CD14-positive monocyte (primary cell): Measurements from ENCODE around the gene CST7. TPM values are rescaled to one million over a fixed set of nuclear protein-coding genes. Genes with fewer than 3 reads are reported as not detected.
"Not testable (repeated sequence)": the region's sequence is repeated elsewhere in the genome, so short reads cannot be mapped to it uniquely, and the experiment has no call there.

Source experiments
- DNase-seq, 3 donors: peaks; one replicate each; pipeline ENCODE4 v3.0.0-alpha.2; 2011 to 2022
- H2AFZ ChIP-seq: 2 replicates; pipeline ENCODE4 v1.6.0; 2012; ENCODE audit warnings: mild to moderate bottlenecking, low read depth, low read length, inconsistent platforms; ENCODE audit not compliant: insufficient read depth, poor library complexity, severe bottlenecking
- H3K27ac ChIP-seq, 2 donors: 1 replicate in 1 of 2; 2 replicates in 1 of 2; pipeline ENCODE4 v1.5.1; 2012 to 2013; ENCODE audit warnings: low read length in 2 of 2, control low read depth in 1 of 2, inconsistent platforms in 1 of 2, low read depth in 1 of 2, mild to moderate bottlenecking in 1 of 2
- H3K27me3 ChIP-seq, 2 donors: one replicate each; pipeline versions ENCODE4 v1.6.0 to v1.6.1; 2011 to 2013; ENCODE audit warnings: low read length in 2 of 2; ENCODE audit not compliant: control insufficient read depth in 2 of 2, insufficient read depth in 2 of 2
- H3K36me3 ChIP-seq, 2 donors: replicated peaks in 1 of 2; 1 replicate in 1 of 2; 2 replicates in 1 of 2; pipeline versions ENCODE4 v1.5.1 to v1.6.1; 2012 to 2013; ENCODE audit warnings: low read length in 2 of 2, control low read depth in 1 of 2, inconsistent platforms in 1 of 2, mild to moderate bottlenecking in 1 of 2; ENCODE audit not compliant: insufficient read depth in 2 of 2, control insufficient read depth in 1 of 2
- H3K4me1 ChIP-seq, 2 donors: 1 replicate in 1 of 2; 2 replicates in 1 of 2; pipeline versions ENCODE4 v1.5.1 to v1.6.1; 2012 to 2013; ENCODE audit warnings: low read length in 2 of 2, control low read depth in 1 of 2, inconsistent platforms in 1 of 2, mild to moderate bottlenecking in 1 of 2, moderate library complexity in 1 of 2; ENCODE audit not compliant: insufficient read depth in 2 of 2, control insufficient read depth in 1 of 2
- H3K4me2 ChIP-seq: replicated peaks from 2 replicates; pipeline ENCODE3; 2012; ENCODE audit warnings: low read length, moderate library complexity, mild to moderate bottlenecking; ENCODE audit not compliant: poor library complexity, severe bottlenecking; ENCODE audit errors: extremely low read depth
- H3K4me3 ChIP-seq, 3 experiments: fragments of 200-600 bp in 1 of 3; sonication (generic) in 1 of 3; replicated peaks in 1 of 3; 1 replicate in 2 of 3; 2 replicates in 1 of 3; pipeline ENCODE4 v1.5.1; 2011 to 2013; ENCODE audit warnings: low read length in 3 of 3, mild to moderate bottlenecking in 3 of 3, control low read depth in 2 of 3, low read depth in 2 of 3, inconsistent platforms in 1 of 3, moderate library complexity in 1 of 3
- H3K79me2 ChIP-seq: 2 replicates; pipeline ENCODE4 v1.6.0; 2012; ENCODE audit warnings: mild to moderate bottlenecking, control low read depth, inconsistent platforms, low read length, moderate library complexity; ENCODE audit not compliant: insufficient read depth
- H3K9ac ChIP-seq: 2 replicates; pipeline ENCODE4 v1.6.0; 2017; ENCODE audit warnings: low read length, mild to moderate bottlenecking; ENCODE audit not compliant: insufficient read depth, poor library complexity, severe bottlenecking
- H3K9me3 ChIP-seq, 2 donors: replicated peaks in 1 of 2; 1 replicate in 1 of 2; 2 replicates in 1 of 2; pipeline versions ENCODE4 v1.5.1 to v1.6.1; 2012 to 2013; ENCODE audit warnings: low read length in 2 of 2, control low read depth in 1 of 2; ENCODE audit not compliant: control insufficient read depth in 1 of 2, insufficient read depth in 1 of 2
- H4K20me1 ChIP-seq: 2 replicates; pipeline ENCODE4 v1.6.0; 2012; ENCODE audit warnings: mild to moderate bottlenecking, low read length, control low read depth, moderate library complexity; ENCODE audit not compliant: insufficient read depth
- H3K27ac Mint-ChIP-seq, 7 donors: one replicate each; pipeline ENCODE4 v1.8.0; 2020; ENCODE audit warnings: mild to moderate bottlenecking in 7 of 7, mixed read lengths in 7 of 7, moderate library complexity in 6 of 7, inconsistent platforms in 2 of 7
- H3K27me3 Mint-ChIP-seq, 3 donors: one replicate each; pipeline ENCODE4 v1.8.0; 2021 to 2022; ENCODE audit warnings: low read depth in 3 of 3, mild to moderate bottlenecking in 3 of 3, mixed read lengths in 3 of 3, moderate library complexity in 3 of 3, inconsistent platforms in 1 of 3
- H3K36me3 Mint-ChIP-seq, 2 donors: one replicate each; pipeline ENCODE4 v1.8.0; 2020; ENCODE audit warnings: mixed read lengths in 2 of 2, inconsistent platforms in 1 of 2, mild to moderate bottlenecking in 1 of 2
- H3K4me1 Mint-ChIP-seq: one replicate; pipeline ENCODE4 v1.8.0; 2020; ENCODE audit warnings: mild to moderate bottlenecking, mixed read lengths
- H3K4me3 Mint-ChIP-seq, 2 donors: one replicate each; pipeline ENCODE4 v1.8.0; 2020; ENCODE audit warnings: mild to moderate bottlenecking in 2 of 2, mixed read lengths in 2 of 2, moderate library complexity in 1 of 2
- H3K9me3 Mint-ChIP-seq, 7 donors: one replicate each; pipeline ENCODE4 v1.8.0; 2020 to 2022; ENCODE audit warnings: mixed read lengths in 7 of 7, mild to moderate bottlenecking in 6 of 7, moderate library complexity in 6 of 7, inconsistent platforms in 2 of 7
- CTCF ChIP-seq: fragments of 200-600 bp; IDR thresholded peaks from one replicate; pipeline ENCODE4 v1.8.0; 2022; ENCODE audit warnings: antibody characterized with exemption, mild to moderate bottlenecking
- WGBS: methylation state at CpG from one replicate; pipeline ENCODE4 v1.1.5; 2013; ENCODE audit warnings: missing lambda C conversion rate; ENCODE audit not compliant: insufficient coverage; 5-methylcytosine and 5-hydroxymethylcytosine counted together
- intact Hi-C, 2 donors: fragments of 100-400 bp; cut with micrococcal nuclease; formaldehyde crosslinking; loops; one replicate each; pipeline versions ENCODE4 v1.15.0 to v1.15.1; 2023
- polyA plus RNA-seq, 3 donors: library from polyadenylated mRNA; depleted of rRNA in 1 of 3; unstranded in 2 of 3; stranded (reverse) in 1 of 3; fragments of 300-500 nt in 2 of 3; fragments of >200 nt in 1 of 3; fragmentation: Illumina TruSeq in 2 of 3; gene quantifications; 1 replicate in 2 of 3; 2 replicates in 1 of 3; pipeline ENCODE4 v1.2.3, GENCODE V29; 2012 to 2021

The CST7 gene
- polyA plus RNA-seq, 3 donors, result 1.2 to 3.2 (median 1.8) TPM

GRCh38 chr20:24999568-24999967 lies 50.5 kb downstream of the CST7 start:
- Histone ChIP-seq H3K36me3 (peaks cover 0 to 5% of the 10 kb centered on the region in 2 donors), H3K4me1 (peaks cover 3 to 7% of the 10 kb centered on the region in 2 donors), H4K20me1 (no peaks in the 10 kb centered on the region), H3K4me3 (no peak overlapping the region), H3K4me2 (no peak overlapping the region), H3K9ac (no peak overlapping the region), H3K27ac (no peak overlapping the region), H3K9me3 (no peaks in the 10 kb centered on the region), H3K79me2 (no peaks in the 10 kb centered on the region), H3K27me3 (no peaks in the 10 kb centered on the region), H2AFZ (no peak overlapping the region)
- TF ChIP-seq CTCF, result no peak
- Mint-ChIP-seq H3K4me3 (no peak overlapping the region), H3K4me1 (peaks cover 16% of the 10 kb centered on the region), H3K9me3 (peaks cover 0 to 3% (median 0%) of the 10 kb centered on the region in 7 donors), H3K36me3 (peaks cover 11 to 18% of the 10 kb centered on the region in 2 donors), H3K27me3 (peaks cover 2 to 5% (median 5%) of the 10 kb centered on the region in 3 donors), H3K27ac (no peak overlapping the region)
- no peak for DNase-seq
- 75% methylated on average over 2 of the region's 4 CpGs for WGBS
- intact Hi-C loops, result loop anchor here (10.0 kb wide), 5 partner anchors 195 to 625 kb away; partner anchors contain the start of genes ENTPD6 (in 2 of the 2), ABHD12 (in 1 of the 2), GINS1 (in 1 of the 2) and NANP (in 1 of the 2)

GRCh38 chr20:25000268-25000801 lies 51.3 kb downstream of the CST7 start:
- no peak overlapping the region for H2AFZ ChIP-seq
- H3K4me1 ChIP-seq, result no peaks in the 10 kb centered on the region
- H3K27ac Mint-ChIP-seq, result no peak overlapping the region
- no peak for TF ChIP-seq CTCF
- H3K79me2 ChIP-seq, result no peaks in the 10 kb centered on the region
- H3K9ac ChIP-seq, result no peak overlapping the region
- H3K27ac ChIP-seq, result no peak overlapping the region
- peaks cover 8% of the 10 kb centered on the region for H3K4me1 Mint-ChIP-seq
- H3K36me3 ChIP-seq, result peaks cover 0 to 8% of the 10 kb centered on the region in 2 donors
- 26% methylated on average over 3 of the region's 4 CpGs for WGBS
- peaks cover 0 to 3% (median 0%) of the 10 kb centered on the region in 7 donors for H3K9me3 Mint-ChIP-seq
- no peak overlapping the region for H3K4me3 ChIP-seq
- no peaks in the 10 kb centered on the region for H3K9me3 ChIP-seq
- peaks cover 17 to 18% of the 10 kb centered on the region in 2 donors for H3K36me3 Mint-ChIP-seq
- no peak overlapping the region for H3K4me3 Mint-ChIP-seq
- intact Hi-C loops, result no loop called here
- no peaks in the 10 kb centered on the region for H3K27me3 ChIP-seq
- no peak for DNase-seq
- H3K27me3 Mint-ChIP-seq, result peaks cover 0 to 2% (median under 1%) of the 10 kb centered on the region in 3 donors
- no peaks in the 10 kb centered on the region for H4K20me1 ChIP-seq
- H3K4me2 ChIP-seq, result no peak overlapping the region

- H3K4me2 ChIP-seq, H3K4me1 ChIP-seq, H3K4me3 Mint-ChIP-seq, H3K4me3 ChIP-seq, H2AFZ ChIP-seq, H3K27me3 Mint-ChIP-seq, H4K20me1 ChIP-seq, H3K9me3 Mint-ChIP-seq, H3K27ac ChIP-seq, H3K27me3 ChIP-seq, H3K9me3 ChIP-seq, DNase-seq, H3K27ac Mint-ChIP-seq, H3K9ac ChIP-seq, intact Hi-C loops, H3K4me1 Mint-ChIP-seq, H3K79me2 ChIP-seq: not testable (repeated sequence)
- no CpG with 5 or more reads among the region's 4 CpGs for WGBS
- peaks cover 24 to 27% of the 10 kb centered on the region in 2 donors for H3K36me3 Mint-ChIP-seq
- H3K36me3 ChIP-seq, result peaks cover 6 to 18% of the 10 kb centered on the region in 2 donors
Observed at GRCh38 chr20:25001323-25001722, 52.3 kb downstream of the CST7 start.
